Mucosa of descending colon (tissue), 3 donors: ENCODE results near the gene AP1AR. TPM values are rescaled to one million over a fixed set of nuclear protein-coding genes. Genes with fewer than 3 reads are reported as not detected.
A peak's percentile ranks its signal among the peaks of the same experiment; 100 is the strongest.

ENCODE experiments used
- ATAC-seq: fragments of 200-7000 bp; cut with Tn5 transposase; one replicate; pipeline ENCODE4 v1.9.1; 2020; ENCODE audit warnings: mild to moderate bottlenecking, moderate library complexity
- DNase-seq, 3 donors: peaks; one replicate each; pipeline ENCODE4 v3.0.0-alpha.2; 2020
- H3K36me3 ChIP-seq: fragments of 200-600 bp; one replicate; pipeline ENCODE4 v1.8.0; 2021; ENCODE audit warnings: low read depth, mild to moderate bottlenecking
- H3K4me1 ChIP-seq: fragments of 200-600 bp; one replicate; pipeline ENCODE4 v1.8.0; 2021; ENCODE audit warnings: low read depth, mild to moderate bottlenecking
- H3K4me3 ChIP-seq: fragments of 200-600 bp; one replicate; pipeline ENCODE4 v1.8.0; 2021; ENCODE audit warnings: mild to moderate bottlenecking
- H3K9me3 ChIP-seq: fragments of 200-600 bp; one replicate; pipeline ENCODE4 v1.8.0; 2021; ENCODE audit warnings: mild to moderate bottlenecking
- CTCF ChIP-seq: fragments of 200-600 bp; IDR thresholded peaks from one replicate; pipeline ENCODE4 v1.8.0; 2022; ENCODE audit warnings: antibody characterized with exemption, mild to moderate bottlenecking
- intact Hi-C, 2 donors: fragments of 100-400 bp; cut with DNase I in 1 of 2; cut with micrococcal nuclease in 1 of 2; formaldehyde crosslinking; loops; one replicate each; pipeline versions ENCODE4 v1.11.0 to v1.11.1; 2022; cut with DNase I, micrococcal nuclease
- long read RNA-seq, 2 donors: library from polyadenylated mRNA; unstranded; transcript quantifications; one replicate each; pipeline ENCODE4 v2.0.0, GENCODE V29; 2019 to 2021
- total RNA-seq, 3 donors: library from RNA; stranded (reverse); fragmentation: NEBNext Ultra II Directional in 2 of 3; extraction: Animal tissue kit (Norgen Biotek cat#: 25700) in 2 of 3; gene quantifications; one replicate each; pipeline versions ENCODE4 v1.2.1 to v1.2.4, GENCODE V29; 2021 to 2023
- donor health status: DM: no; HTN: no; CAD: no; lungs with moderate emphysema.
- donor health status: DM: no; HTN: no; CAD: no.
- donor health status: DM: no; HTN: yes; CAD: no.

The AP1AR gene
- 10 to 100 TPM; 32.3 to 51.5 (median 35.9) TPM for total RNA-seq
- long read RNA-seq, donor 1, transcript AP1AR-201 (10 exons, 2,902 nt): major isoform, 52 of 63 reads
- long read RNA-seq, donor 1, transcript AP1AR-202 (9 exons, 2,337 nt): minor isoform, 5 of 63 reads
- long read RNA-seq, donor 1, partial matches to known transcripts: 1 of 63 reads
- long read RNA-seq, donor 1, other reads (novel, unspliced or antisense): 5 of 63 reads
- long read RNA-seq, donor 2, partial matches to known transcripts: 3 of 7 reads
- long read RNA-seq, donor 2, other reads (novel, unspliced or antisense): 1 of 7 reads

GRCh38 chr4:112231779-112232713, at the start of gene AP1AR:
AP1AR (plus strand) TSS chr4:112231787; CDS start chr4:112232092, 305 bp downstream.
- TF ChIP-seq CTCF: no peak
- ATAC-seq: peak; percentile 76
- Histone ChIP-seq H3K4me3 (peak within 1 kb of the TSS; percentile 91), H3K36me3 (no peaks in the 10 kb centered on the region), H3K4me1 (peaks cover 16% of the 10 kb centered on the region), H3K9me3 (no peaks in the 10 kb centered on the region)
- peak; percentile 83 to 93 (median 91) for DNase-seq
- intact Hi-C loops: loop anchor here in 1 of 2 donors (10.0 kb wide), 1 partner anchor 127 kb away; no protein-coding TSS in a partner anchor

- Histone ChIP-seq H3K36me3 (no peaks in the 10 kb centered on the region), H3K9me3 (no peaks in the 10 kb centered on the region), H3K4me3 (no peak overlapping the region), H3K4me1 (no peaks in the 10 kb centered on the region)
- no peak for ATAC-seq
- intact Hi-C loops: no loop called here
- no peak for DNase-seq
- TF ChIP-seq CTCF: no peak
Measured at GRCh38 chr4:112182604-112183003, 49.0 kb upstream of the AP1AR start.

- H3K4me3 ChIP-seq: no peak overlapping the region
- TF ChIP-seq CTCF: no peak
- DNase-seq (no peak), ATAC-seq (no peak)
- H3K9me3 ChIP-seq: no peaks in the 10 kb centered on the region
- H3K36me3 ChIP-seq: no peaks in the 10 kb centered on the region
- no peaks in the 10 kb centered on the region for H3K4me1 ChIP-seq
- intact Hi-C loops: no loop called here
Measured at GRCh38 chr4:112183252-112183651, 48.3 kb upstream of the AP1AR start.

- no peaks in the 10 kb centered on the region for H3K36me3 ChIP-seq
- ATAC-seq: no peak
- H3K9me3 ChIP-seq: no peaks in the 10 kb centered on the region
- no peak for TF ChIP-seq CTCF
- intact Hi-C loops: no loop called here
- no peaks in the 10 kb centered on the region for H3K4me1 ChIP-seq
- no peak overlapping the region for H3K4me3 ChIP-seq
- DNase-seq: no peak
Measured at GRCh38 chr4:112184438-112184837, 47.1 kb upstream of the AP1AR start.

- intact Hi-C loops: no loop called here
- Histone ChIP-seq H3K4me1 (no peaks in the 10 kb centered on the region), H3K9me3 (no peaks in the 10 kb centered on the region), H3K36me3 (no peaks in the 10 kb centered on the region), H3K4me3 (no peak overlapping the region)
- DNase-seq (no peak), ATAC-seq (no peak)
- no peak for TF ChIP-seq CTCF
Measured at GRCh38 chr4:112185334-112185733, 46.3 kb upstream of the AP1AR start.
